HuH-7 (cell line): ENCODE results near the gene WDR31.
"Not testable (repeated sequence)": the region's sequence is repeated elsewhere in the genome, so short reads cannot be mapped to it uniquely, and the experiment has no call there.

Experiments used
- DNase-seq: peaks from one replicate; pipeline ENCODE4 v3.0.0; 2011; ENCODE audit warnings: low spot score

The WDR31 gene

DNA sequence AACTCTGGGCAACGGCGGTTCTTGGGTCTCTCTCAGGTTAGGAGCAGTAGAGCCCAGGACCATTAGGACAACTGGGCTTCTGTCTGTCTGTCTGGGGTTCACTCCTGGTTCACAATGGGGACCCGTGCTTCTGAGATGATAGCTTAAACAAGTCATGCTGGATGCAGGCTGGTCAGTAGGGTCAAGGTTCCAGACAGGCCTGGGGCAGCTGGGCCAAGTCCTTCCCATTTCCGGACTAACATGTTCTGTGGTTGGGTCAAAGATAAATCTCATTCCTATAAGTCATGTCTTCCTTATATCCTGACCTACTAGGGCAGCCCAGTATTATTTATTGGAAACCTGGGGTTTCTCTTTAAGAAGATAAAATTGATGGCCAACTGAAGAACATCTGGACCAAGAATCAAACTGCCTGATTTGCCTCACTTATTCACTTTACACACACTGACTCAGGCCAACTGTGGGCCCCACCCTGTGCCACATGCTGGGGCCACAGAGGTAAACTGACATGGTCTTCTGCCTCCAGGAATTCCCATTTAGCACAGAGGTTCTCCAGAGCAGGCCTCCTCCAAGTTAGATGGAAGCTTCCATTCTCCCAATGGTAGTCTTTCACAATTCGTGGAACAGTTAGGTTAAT, 28.4 kb upstream of the WDR31 start:
- DNase-seq, result no peak

DNA sequence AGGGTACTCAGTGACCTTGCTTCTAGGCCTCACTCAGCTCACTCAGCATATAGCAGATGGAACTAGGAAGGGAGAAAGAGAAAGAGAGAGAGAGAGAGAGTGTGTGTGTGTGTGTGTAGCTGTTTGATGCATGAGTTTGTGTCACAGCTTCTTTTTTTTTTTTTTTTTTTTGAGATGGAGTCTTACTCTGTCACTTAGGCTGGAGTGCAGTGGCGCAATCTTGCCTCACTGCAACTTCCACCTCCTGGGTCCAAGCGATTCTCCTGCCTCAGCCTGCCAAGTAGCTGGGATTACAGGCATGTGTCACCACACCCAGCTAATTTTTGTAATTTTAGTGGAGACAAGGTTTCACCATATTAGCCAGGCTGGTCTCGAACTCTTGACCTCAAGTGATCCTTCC, 25.6 kb upstream of the WDR31 start:
- DNase-seq, result not testable (repeated sequence)

DNA sequence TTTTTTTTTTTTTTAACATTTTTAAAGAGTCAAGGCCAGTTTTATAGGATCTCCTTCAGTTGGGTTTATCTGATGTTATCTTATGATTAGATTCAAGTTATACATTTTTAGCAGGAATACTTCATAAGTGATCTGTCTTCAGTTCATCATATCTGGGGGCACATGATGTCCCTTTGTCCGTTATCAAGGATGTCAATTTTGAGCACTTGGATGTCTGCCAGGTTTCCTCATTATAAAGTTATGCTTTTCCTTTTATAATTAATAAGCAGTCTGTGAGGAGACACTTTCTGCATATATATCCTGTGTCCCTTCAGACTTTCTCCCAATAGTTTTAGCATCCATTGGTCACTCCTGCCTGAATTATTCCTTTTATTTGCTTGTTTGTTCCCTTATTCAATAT, 24.9 kb upstream of the WDR31 start:
- DNase-seq, result no peak

DNA sequence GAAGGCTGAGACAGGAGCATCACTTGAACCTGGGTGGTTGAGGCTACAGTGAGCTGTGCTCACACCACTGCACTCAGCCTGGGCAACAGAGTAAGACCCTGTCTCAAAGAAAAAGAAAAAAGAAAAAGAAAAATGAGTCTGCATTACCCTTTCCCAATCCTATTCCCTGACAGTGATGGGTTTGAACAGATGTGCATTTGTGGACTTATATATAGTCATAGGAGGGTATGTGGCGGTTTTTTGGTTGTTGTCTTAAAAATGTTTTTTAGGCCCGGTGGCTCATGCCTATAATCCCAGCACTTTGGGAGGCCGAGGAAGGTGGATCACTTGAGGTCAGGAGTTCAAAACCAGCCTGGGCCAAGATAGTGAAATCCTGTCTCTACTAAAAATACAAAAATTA, 23.3 kb upstream of the WDR31 start:
- no peak for DNase-seq

DNA sequence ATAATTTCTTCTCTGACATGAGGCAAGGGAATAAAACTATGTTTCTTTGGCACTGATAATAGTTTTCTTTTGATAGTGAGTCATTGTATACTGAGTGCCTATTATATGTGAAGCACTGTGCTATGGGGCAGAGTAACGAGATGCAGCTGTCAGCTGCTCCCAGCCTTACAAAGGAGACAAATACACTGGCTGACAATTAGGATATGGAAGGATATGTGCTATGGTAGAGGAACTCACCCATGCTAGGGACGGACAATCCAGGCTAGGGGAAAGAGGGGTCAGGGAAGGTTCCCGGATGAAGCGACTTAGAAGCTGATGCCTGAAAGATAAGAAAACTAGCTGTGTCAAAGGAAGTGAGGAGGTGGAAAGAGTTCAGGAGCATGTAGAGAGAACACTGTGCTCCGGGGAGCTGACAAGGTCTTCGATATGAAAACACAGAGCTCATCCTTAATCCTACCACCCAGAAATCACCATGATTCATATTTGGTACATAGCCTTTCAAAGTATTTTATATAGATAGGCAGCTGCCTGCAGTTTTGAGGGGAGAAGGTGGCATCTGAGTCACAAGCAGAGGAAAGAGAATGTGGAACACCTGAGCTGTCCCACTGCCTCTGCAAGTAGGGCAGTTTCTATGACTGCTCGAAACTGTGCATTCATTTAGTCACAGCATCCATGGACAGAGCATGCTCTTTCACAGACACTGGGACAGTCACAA, 21.4 kb upstream of the WDR31 start:
- no peak for DNase-seq

DNA sequence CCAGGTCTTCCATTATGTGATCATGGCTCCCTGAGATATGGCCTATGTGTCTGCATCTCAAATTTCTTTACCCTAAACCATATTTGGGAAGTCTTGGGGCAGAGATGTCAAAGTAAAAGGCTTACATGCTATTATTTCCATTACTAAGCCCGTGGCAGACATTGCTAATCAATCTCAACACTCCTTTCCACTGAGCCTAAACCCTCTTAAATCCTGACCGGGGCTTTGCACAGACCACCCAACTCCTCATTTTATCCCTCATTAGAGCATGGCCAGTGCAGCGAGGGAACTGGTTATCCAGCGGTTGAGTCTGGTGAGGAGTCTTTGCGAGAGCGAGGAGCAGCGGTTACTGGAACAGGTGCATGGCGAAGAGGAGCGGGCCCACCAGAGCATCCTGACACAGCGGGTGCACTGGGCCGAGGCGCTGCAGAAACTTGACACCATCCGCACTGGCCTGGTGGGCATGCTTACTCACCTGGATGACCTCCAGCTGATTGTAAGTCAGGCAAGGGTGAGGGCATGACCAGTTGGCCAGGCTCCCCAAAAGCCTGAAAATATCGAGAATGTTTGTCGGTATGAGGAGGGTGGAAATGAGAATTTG, 20.3 kb upstream of the WDR31 start:
- no peak for DNase-seq

DNA sequence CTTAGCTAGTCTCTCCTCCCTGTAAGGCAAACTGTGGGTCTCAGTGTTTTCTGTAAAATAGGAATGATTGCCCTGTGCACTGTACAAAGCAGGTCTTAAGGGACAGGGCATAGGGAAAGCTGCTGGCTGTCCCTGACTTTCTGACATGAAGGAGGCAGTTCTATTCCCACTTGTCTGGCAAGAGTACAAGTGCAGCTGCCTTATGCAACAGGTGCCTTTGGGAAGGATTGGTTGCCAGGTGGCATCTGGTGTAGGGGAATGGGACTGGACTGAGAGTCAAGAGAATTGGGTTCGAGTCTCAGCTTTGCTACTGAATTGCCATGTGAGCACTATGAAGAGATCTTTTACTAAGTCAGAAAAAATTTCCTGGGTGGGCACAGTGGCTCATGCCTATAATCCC, 19.3 kb upstream of the WDR31 start:
- no peak for DNase-seq

DNA sequence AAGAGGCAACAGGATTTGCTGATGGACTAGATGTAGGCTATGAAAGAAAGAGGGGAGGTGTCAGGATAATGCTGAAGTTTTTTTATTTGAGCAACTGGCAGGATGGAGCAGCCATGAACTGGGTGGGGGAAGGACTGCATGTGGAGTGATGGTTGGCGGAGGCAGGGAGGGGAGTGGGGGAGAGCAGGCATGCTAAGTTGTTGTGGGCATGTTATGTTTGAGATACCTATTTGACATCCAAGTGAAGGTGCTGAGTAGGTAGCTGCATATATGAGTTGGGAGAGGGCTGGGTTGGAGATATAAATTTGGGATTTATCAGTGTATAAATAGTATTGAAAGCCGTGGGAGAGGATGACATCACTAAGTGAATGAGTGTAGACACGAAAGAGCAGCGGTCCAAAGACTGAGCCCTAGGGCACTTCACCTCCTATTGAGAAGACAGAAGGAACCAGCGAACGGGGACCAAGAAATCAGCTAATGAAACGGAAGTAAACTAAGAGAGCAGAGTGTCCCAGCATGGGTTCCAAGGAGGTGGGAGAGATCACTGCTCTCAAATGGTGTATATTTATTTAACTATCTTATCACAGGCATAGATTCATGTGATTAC, 16.7 kb upstream of the WDR31 start:
- no peak for DNase-seq

DNA sequence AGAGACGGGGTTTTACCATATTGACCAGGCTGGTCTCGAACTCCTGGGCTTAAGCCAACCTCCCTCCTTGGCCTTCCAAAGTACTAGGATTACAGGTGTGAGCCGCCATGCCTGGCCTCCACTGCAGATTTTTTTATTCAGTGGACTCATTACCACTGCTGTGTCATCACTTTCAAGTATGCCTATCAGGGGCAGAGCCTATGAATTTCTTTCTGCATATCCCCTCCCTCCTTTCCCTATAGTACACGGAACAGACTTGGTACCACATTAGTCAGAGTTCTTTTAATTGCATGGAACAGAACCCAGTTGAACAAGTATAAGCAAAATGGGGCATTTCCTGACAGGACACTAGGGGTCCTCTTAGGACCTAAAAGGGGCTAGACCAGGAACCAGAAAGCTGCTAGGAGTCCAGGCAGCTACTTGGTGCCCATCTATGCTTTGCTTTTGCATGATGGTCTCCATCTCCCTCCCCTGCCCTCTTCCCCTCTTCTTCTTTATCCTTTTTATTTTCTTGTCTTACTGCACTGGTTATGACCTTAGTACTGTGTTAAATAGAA, 15.0 kb upstream of the WDR31 start:
- peak; percentile 48 for DNase-seq

DNA sequence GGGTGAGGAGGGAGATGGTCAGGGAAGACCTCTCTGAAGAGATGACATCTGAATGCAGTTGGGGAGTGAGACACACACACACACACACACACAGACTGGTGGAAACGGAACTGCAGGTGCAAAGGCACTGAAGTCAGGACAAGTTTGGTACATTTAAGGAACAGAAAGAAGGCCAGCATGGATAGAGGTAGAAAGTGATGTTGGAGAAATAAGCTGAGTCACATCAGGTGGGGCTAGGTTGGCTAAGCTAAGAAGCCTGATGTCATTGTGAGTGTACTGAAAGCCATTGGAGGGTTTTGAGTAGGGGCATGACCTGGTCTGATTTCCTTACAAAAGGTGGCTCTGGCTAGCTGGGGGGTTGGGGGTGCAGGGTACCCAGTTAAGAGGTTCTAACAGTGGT, 12.3 kb upstream of the WDR31 start:
- DNase-seq, result no peak

DNA sequence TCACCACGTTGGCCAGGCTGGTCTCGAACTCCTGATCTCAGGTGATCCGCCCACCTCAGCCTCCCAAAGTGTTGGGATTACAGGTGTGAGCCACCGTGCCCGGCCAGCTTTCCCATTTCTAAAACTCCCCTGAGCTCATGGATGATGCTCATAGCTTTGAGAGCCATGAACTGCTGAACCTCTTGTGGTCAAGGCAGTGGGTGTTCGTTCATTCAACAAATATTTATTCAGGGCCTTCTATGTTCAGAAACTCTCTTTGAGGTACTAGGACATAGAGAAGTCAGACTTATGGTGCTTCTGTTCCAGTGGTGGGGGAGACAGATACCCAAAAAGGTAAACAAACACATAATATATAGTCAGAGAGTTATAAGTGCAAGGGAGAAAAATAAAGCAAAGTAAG, 11.9 kb upstream of the WDR31 start:
- DNase-seq, result no peak

DNA sequence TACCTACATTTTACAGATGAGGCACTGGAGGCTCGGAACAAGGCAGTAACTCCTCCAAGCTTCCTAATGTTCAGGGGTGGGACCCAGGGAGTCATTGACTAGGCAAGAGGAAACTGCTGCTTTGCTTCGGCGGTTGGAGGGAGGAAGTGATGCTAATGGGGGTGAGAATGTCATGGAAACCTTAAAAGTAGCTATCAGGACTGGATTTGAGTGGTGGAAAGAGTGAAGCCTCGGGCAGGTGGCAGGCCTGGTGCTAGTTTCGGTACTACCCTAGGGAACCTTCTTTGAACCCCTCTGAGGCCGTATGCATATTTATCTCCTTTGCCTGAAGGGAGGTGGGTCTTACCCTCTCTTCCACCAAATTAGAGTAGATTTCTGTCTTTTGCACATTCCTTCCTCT, 10.9 kb upstream of the WDR31 start:
- DNase-seq, result no peak

DNA sequence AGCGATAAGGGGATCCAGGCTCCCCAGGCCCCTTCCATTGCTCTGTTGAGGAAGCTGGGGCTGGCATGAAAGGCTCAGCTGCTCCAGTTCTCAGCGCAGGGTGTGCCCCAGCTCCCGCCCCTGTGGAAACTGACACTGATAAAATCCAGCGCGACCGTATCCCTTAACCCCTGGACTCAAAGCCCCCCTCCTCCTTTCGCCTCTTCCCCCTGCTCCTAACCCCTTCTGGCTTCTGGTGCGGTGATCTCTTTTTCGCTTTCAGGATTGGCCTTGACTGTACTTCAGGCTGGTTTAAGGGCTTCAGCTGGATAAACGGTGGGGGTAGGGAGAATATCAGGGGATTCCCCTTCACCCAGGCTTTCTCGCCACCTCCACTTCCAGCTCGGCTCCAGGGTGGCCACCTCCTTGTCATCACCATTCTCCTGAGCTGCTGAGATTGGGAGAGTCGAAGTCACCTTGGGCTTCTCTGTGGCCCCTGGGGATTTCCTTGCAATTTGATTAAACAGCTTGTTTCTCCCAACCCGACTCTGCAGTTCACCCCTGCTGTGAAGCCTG, 10.1 kb upstream of the WDR31 start:
- DNase-seq, result no peak

DNA sequence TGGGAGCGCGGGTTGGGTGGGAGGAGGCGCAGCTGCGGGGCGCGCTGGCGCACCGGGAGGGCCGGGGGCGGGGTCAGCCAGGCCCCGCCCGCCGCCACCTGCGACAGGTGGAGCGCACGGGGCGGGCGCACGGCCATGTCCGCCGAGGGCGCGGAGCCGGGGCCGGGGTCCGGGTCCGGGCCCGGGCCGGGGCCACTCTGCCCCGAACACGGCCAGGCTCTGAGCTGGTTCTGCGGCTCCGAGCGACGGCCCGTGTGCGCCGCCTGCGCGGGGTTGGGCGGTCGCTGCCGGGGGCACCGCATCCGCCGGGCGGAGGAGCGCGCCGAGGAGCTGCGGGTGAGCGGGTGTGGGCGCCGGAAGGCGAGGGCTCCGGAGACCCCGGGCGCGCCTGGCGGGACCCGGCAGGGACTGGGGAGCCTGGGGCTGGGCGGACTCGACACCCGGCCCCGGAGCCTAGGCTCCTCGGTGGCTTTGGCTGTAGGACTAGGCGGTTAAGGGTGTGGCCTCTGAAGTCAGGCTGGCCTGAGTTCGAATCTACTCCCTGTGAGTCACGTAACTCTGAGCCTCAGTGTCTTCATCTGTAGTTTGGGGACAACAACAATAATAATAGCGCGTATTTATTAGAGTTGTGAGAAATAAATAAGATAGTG, 9.5 kb upstream of the WDR31 start, which contains the start of gene BSPRY:
TSS of gene BSPRY (plus strand) at position 97 of the 650 bp plus-strand sequence. CDS start at position 136, 39 bp downstream.
- DNase-seq, result peak; percentile 50

DNA sequence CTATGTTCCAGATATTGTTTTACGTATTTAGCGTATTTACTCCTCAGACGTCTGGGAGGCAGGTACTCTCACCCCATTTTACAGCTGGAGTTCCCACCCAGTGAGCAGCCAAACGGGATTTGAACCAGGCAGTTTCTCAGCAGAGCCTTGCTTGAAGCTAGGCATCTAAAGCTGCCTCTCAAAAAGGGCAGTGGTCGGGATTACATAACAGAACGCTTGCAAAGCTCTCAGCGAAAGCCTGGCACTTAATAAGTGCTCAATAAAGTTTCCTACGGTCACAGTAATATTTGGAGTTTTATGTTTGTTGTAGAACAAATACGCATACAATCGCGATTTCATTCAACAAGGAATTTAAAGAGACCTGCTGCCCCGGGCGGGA, 9.0 kb upstream of the WDR31 start:
- DNase-seq, result no peak

DNA sequence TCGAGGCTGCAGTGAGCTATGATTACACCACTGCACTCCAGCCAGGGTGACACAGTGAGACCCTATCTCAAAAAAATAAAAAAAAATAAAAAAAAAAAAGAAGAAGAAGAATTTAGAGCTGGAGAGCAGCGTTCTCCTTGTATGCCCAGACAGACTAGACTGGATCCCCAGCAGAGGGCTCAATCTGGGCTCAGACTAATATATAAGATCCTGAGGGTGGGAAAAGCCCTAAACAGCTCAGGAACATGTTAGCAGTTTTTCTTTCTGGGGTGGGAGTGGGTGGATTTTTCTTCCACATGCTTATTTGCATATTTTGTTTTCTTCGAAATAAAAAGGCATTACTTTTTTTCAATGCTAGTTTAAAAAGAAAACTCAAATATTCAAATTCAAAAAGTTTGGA, 8.4 kb upstream of the WDR31 start:
- DNase-seq, result no peak

DNA sequence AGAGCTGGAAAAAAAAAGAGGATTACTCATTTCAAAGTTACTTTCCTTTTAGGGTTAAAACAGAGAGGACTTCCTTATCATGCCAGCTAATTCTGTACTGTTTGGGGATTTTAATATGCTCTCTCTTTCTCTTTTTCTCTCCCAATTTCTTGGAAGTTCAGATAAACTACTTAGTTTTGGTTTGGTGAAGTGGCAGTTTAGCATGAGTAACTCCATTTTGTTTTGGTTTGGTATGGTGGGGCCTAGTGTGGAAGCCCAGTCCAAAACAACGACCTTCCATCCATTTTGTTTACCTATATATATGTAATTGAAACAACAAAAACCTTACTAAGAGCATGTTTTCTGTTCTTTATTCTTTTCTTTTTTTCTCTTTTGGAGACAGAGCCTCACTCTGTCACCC, 5.6 kb upstream of the WDR31 start:
- DNase-seq, result no peak

DNA sequence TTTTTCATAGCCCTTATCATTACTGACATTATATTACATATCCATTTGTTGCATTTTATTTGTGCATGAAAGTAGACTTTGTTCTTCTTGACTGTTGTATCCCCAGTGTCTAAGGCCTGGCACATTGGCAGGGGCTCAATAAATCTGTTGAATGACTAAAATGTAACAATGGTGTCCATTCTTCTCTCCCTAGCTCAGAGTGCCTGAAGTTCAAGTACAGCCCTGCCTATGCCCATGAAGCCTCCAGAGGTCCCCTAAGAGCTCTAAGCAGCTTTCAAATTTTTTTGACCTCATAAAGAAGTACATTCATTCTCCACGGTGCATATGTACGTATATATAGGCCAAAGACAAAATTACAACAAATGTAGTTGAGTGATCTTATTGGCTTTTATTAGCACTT, 5.1 kb upstream of the WDR31 start:
- no peak for DNase-seq

DNA sequence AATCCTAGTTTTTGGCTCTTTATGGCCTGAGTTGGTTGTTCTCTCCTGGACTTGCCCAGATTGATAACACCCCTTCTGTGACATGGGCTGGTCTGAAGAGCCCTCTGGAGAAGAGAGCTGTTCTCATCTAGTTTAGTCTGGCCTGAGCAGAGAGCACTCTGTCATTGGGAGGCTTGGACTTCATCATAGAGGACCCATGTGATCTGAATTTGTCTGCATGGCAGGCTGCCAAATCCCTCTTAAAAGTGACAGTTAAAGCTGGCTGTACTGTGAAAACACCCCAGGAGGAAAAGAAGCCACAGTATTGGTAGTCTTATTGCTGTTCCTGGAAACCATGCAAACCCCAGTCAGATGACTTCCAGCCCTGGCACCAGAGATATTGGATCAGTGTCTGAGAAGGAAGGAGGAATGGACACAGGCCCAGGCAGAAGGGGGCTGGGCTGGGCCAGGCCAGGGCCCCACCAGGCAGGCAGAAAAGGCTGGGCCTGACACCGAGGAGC, 3.7 kb upstream of the WDR31 start:
- no peak for DNase-seq

DNA sequence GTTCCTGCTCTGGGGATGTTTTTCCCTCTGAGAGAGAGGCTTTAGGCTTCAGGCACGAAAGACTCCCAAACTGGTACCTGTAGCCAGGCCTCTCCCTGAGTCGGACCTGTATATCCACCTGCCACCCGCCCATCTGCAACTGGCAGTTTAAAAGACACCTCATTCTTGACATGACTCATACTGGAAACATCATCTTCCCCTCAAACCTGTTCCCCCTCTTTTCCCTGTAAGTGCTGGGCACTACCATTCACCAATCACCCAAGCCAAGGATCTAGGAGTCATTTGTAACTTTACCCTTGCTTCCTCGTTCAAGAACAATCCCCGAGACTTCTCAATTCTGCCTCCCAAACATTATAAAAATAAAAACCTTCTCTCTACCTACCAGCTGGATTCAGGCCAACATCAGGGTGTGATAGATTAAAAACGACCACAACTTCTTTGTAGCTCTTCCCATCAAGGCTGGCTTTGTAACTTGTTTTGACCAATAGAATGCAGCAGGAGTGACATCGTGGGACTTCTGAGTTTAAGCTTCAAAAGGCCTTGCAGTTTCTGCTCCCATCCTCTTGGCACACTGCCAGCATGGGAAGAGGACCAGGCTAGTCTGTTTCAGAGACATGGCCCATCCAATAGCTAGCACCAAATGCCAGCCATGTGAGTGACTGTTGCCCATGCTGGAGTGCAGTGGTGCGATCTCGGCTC, 1.8 kb upstream of the WDR31 start:
- no peak for DNase-seq

DNA sequence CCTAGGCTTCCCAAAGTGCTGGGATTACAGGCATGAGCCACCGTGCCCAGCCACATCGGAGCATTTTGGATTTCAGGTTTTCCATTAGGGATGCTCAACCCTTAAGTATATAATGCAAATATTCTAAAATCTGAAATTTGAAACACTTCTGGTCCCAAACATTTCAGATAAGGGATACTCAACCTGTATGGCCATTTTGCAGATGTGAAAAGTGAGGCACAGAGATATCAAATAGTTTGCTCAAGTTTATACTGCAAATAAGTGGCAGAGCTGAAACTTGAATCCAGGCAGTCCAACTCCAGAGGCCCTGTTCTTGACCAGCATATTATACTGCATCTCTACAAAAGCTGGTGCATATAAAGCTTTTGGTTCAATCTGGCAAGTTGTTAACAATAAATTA, 2.4 kb downstream of the WDR31 start:
- no peak for DNase-seq
